Keratinocyte (primary cell): Measurements from ENCODE around the gene HEYL. TPM values are rescaled to one million over a fixed set of nuclear protein-coding genes. Genes with fewer than 3 reads are reported as not detected.

Experiments used
- DNase-seq: peaks from one replicate; pipeline ENCODE4 v3.0.0-alpha.2; 2011; ENCODE audit warnings: low read depth, missing footprints, low spot score
- FAIRE-seq: peaks from 2 replicates; lab custom pipeline; 2011; peaks lifted over from hg19 to GRCh38; lab: Jason Lieb, UNC
- H2AFZ ChIP-seq: 2 replicates; pipeline ENCODE4 v1.6.0; 2012; ENCODE audit warnings: low read length, control low read depth, inconsistent platforms; ENCODE audit not compliant: control insufficient read depth
- H3K27ac ChIP-seq: 2 replicates; pipeline ENCODE4 v1.5.1; 2011; ENCODE audit warnings: low read length; ENCODE audit not compliant: control insufficient read depth, insufficient read depth
- H3K27me3 ChIP-seq: 3 replicates; pipeline ENCODE4 v1.6.0; 2011; ENCODE audit warnings: low read length; ENCODE audit not compliant: control insufficient read depth, insufficient read depth; ENCODE audit errors: extremely low read depth
- H3K36me3 ChIP-seq, 2 experiments: 2 replicates in 1 of 2; 3 replicates in 1 of 2; pipeline ENCODE4 v1.5.1; 2011; ENCODE audit warnings: low read length in 2 of 2, mild to moderate bottlenecking in 1 of 2; ENCODE audit not compliant: control insufficient read depth in 2 of 2, insufficient read depth in 2 of 2; ENCODE audit errors: extremely low read depth in 1 of 2
- H3K4me1 ChIP-seq: 3 replicates; pipeline ENCODE4 v1.5.1; 2011; ENCODE audit warnings: low read length; ENCODE audit not compliant: control insufficient read depth, insufficient read depth; ENCODE audit errors: extremely low read depth
- H3K4me2 ChIP-seq: 3 replicates; pipeline ENCODE4 v1.6.0; 2011; ENCODE audit warnings: low read depth, low read length; ENCODE audit not compliant: control insufficient read depth, insufficient read depth; ENCODE audit errors: extremely low read depth
- H3K4me3 ChIP-seq, 3 experiments: fragments of 200-600 bp in 1 of 3; sonication (generic) in 1 of 3; 2 replicates in 2 of 3; 3 replicates in 1 of 3; pipeline ENCODE4 v1.5.1; 2011 to 2016; ENCODE audit warnings: low read length in 3 of 3, mild to moderate bottlenecking in 3 of 3, control low read depth in 2 of 3, inconsistent platforms in 1 of 3, low read depth in 1 of 3, mixed read lengths in 1 of 3, mixed run types in 1 of 3, moderate library complexity in 1 of 3; ENCODE audit not compliant: control insufficient read depth in 2 of 3, insufficient read depth in 2 of 3; ENCODE audit errors: extremely low read depth in 1 of 3
- H3K79me2 ChIP-seq: 2 replicates; pipeline ENCODE4 v1.6.0; 2012; ENCODE audit warnings: low read length; ENCODE audit not compliant: control insufficient read depth, insufficient read depth
- H3K9ac ChIP-seq: 3 replicates; pipeline ENCODE4 v1.6.0; 2011; ENCODE audit warnings: low read length; ENCODE audit not compliant: control insufficient read depth, insufficient read depth; ENCODE audit errors: extremely low read depth
- H3K9me1 ChIP-seq: 3 replicates; pipeline ENCODE4 v1.6.0; 2011; ENCODE audit warnings: low read length; ENCODE audit not compliant: control insufficient read depth, insufficient read depth; ENCODE audit errors: extremely low read depth
- H3K9me3 ChIP-seq: 2 replicates; pipeline ENCODE4 v1.5.1; 2012; ENCODE audit warnings: low read depth, low read length; ENCODE audit not compliant: control insufficient read depth
- H4K20me1 ChIP-seq: 3 replicates; pipeline ENCODE4 v1.6.0; 2011; ENCODE audit warnings: low read length; ENCODE audit not compliant: control insufficient read depth, insufficient read depth; ENCODE audit errors: extremely low read depth
- EZH2 ChIP-seq: IDR thresholded peaks from one replicate; pipeline ENCODE4 v1.6.1; 2012; ENCODE audit warnings: inconsistent platforms, mild to moderate bottlenecking, low read length, moderate library complexity
- dilution Hi-C: fragments of 300-500 bp; cut with MboI; formaldehyde crosslinking; loops from one replicate; pipeline ENCODE4 v1.7.0; 2020; ENCODE audit warnings: low sequenced_read_pairs; ENCODE audit not compliant: extremely low pct_ligation_motif_present
- polyA plus RNA-seq, 5 experiments: library from polyadenylated mRNA; depleted of rRNA in 3 of 5; stranded (reverse) in 3 of 5; stranded (forward) in 1 of 5; unstranded in 1 of 5; fragments of >200 nt; gene quantifications; 1 replicate in 1 of 5; 2 replicates in 3 of 5; 3 replicates in 1 of 5; pipeline versions ENCODE4 v1.2.1 to v1.2.3, GENCODE V29; 2011 to 2012; ENCODE audit warnings: missing spikeins in 2 of 5, low read depth in 1 of 5, low replicate concordance in 1 of 5
- TF ChIP-seq, protein P1 (sequence below), 3 experiments: IDR thresholded peaks in 1 of 3; conservative IDR thresholded peaks in 1 of 3; optimal IDR thresholded peaks in 1 of 3; 2 replicates in 2 of 3; 3 replicates in 1 of 3; pipeline versions ENCODE3 to v1.5.1; 2011; ENCODE audit warnings: low read length in 3 of 3, mild to moderate bottlenecking in 3 of 3, moderate library complexity in 2 of 3, control low read depth in 1 of 3, inconsistent platforms in 1 of 3; ENCODE audit not compliant: insufficient read depth in 2 of 3; ENCODE audit errors: extremely low read depth in 1 of 3

The HEYL gene
- polyA plus RNA-seq, 1 donor (not counting 4 experiments of a cell fraction or from before 2014, with no cell fraction given): not detected

DNA sequence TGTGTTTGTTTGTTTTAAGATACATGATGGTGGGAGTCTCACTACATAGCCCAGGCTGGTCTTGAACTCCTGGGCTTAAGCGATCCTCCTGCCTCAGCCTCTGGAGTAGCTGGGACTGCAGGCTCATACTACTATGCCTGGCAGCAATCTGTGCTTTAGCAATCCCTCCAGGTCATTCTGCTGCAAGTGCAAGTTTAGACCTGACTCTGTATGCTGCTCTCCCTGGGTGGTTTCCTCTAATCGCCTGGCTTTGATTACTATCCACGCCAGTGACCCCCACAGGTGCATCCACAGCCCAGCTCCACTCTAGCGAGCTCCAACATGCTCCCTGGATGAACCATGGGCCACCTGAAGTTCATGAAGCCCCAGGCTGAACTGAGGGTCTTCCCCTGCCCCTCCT lies 47.4 kb downstream of the HEYL start:
- no peaks in the 10 kb centered on the region for H3K9me3 ChIP-seq
- DNase-seq: no peak
- TF ChIP-seq EZH2: no peak
- TF ChIP-seq, protein P1, sequence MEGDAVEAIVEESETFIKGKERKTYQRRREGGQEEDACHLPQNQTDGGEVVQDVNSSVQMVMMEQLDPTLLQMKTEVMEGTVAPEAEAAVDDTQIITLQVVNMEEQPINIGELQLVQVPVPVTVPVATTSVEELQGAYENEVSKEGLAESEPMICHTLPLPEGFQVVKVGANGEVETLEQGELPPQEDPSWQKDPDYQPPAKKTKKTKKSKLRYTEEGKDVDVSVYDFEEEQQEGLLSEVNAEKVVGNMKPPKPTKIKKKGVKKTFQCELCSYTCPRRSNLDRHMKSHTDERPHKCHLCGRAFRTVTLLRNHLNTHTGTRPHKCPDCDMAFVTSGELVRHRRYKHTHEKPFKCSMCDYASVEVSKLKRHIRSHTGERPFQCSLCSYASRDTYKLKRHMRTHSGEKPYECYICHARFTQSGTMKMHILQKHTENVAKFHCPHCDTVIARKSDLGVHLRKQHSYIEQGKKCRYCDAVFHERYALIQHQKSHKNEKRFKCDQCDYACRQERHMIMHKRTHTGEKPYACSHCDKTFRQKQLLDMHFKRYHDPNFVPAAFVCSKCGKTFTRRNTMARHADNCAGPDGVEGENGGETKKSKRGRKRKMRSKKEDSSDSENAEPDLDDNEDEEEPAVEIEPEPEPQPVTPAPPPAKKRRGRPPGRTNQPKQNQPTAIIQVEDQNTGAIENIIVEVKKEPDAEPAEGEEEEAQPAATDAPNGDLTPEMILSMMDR (optimal IDR thresholded peaks at IDR 0.05 in 1 of 3, IDR thresholded peaks at IDR 0.05 in 1 of 3, conservative IDR thresholded peaks at IDR 0.05 in 1 of 3; ENCODE audit: extremely low read depth in 1 of 3, insufficient read depth in 2 of 3, low read length in 3 of 3): no peak
- no peaks in the 10 kb centered on the region for H3K27me3 ChIP-seq
- H3K79me2 ChIP-seq: no peaks in the 10 kb centered on the region
- no peak overlapping the region for H3K9ac ChIP-seq
- no peak overlapping the region for H3K27ac ChIP-seq
- dilution Hi-C loops: no loop called here
- H3K4me3 ChIP-seq: no peak overlapping the region
- FAIRE-seq: no peak
- H3K4me1 ChIP-seq: no peaks in the 10 kb centered on the region
- no peaks in the 10 kb centered on the region for H3K36me3 ChIP-seq
- H4K20me1 ChIP-seq: no peaks in the 10 kb centered on the region
- H3K4me2 ChIP-seq: no peak overlapping the region
- H3K9me1 ChIP-seq: no peaks in the 10 kb centered on the region
- no peak overlapping the region for H2AFZ ChIP-seq

DNA sequence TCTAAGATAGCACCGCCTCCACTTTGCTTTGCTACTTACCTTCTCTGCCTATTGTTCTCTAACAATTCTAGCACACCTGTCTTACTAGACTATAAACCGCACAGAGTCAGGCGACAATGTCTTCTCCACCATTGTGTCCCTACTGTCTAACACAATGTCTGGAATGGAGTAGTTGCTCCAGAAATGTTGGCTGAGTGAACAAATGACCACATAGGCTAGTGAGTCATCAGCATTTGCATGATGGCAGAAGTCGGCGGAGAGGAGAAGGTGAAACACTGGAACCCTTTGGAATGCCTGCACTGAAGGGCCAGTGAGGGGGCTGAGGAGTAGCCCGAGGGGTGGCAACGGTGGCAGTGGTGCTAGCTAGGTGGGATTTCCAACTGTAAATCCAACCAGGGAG lies 48.9 kb downstream of the HEYL start:
- FAIRE-seq: no peak
- no peaks in the 10 kb centered on the region for H3K9me1 ChIP-seq
- H3K36me3 ChIP-seq: no peaks in the 10 kb centered on the region
- H3K79me2 ChIP-seq: no peaks in the 10 kb centered on the region
- no peak for TF ChIP-seq EZH2
- TF ChIP-seq, protein P1 (optimal IDR thresholded peaks at IDR 0.05 in 1 of 3, IDR thresholded peaks at IDR 0.05 in 1 of 3, conservative IDR thresholded peaks at IDR 0.05 in 1 of 3; ENCODE audit: extremely low read depth in 1 of 3, insufficient read depth in 2 of 3, low read length in 3 of 3): no peak
- no peak overlapping the region for H3K9ac ChIP-seq
- H2AFZ ChIP-seq: no peak overlapping the region
- dilution Hi-C loops: no loop called here
- no peak overlapping the region for H3K27ac ChIP-seq
- no peak overlapping the region for H3K4me3 ChIP-seq
- no peaks in the 10 kb centered on the region for H3K27me3 ChIP-seq
- no peaks in the 10 kb centered on the region for H4K20me1 ChIP-seq
- no peaks in the 10 kb centered on the region for H3K9me3 ChIP-seq
- H3K4me1 ChIP-seq: no peaks in the 10 kb centered on the region
- no peak overlapping the region for H3K4me2 ChIP-seq
- no peak for DNase-seq
